Measurements from ENCODE around the gene JPT1.

GRCh38 chr17:75168998-75169397 is 14.7 kb upstream of the JPT1 start:
- no peak for TF ChIP-seq CTCF (conservative IDR thresholded peaks at IDR 0.05; ENCODE audit: low read length)
- no peak for TF ChIP-seq EZH2phosphoT487 (IDR thresholded peaks at IDR 0.05; ENCODE audit: borderline replicate concordance)

Measured in Loucy (cell line).